ENCODE data around the gene ARID5B. TPM values are rescaled to one million over a fixed set of nuclear protein-coding genes. Genes with fewer than 3 reads are reported as not detected.

Gene ARID5B
- total RNA-seq, 1 experiment from 2014 or later: 0.04 TPM

DNA sequence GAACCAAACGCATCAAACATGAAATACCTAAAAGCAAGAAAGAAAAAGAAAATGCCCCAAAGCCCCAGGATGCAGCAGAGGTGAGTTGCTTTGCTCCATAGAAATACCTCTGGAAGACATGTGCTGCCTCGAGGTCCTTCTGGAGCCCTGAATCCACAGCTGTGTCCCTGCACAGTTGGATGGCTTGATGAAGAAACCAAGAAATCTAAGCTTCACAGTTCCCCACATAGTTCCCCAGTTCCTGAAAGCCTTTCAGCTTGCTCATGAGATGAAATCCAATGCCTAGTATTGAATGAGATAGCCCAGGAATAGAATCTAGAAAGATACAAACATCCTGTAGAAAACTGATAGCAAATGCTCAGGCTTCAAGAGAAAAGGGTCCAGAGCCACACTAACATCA lies 184.3 kb downstream of the ARID5B start:
- H3T11ph ChIP-seq (ENCODE audit: low read length): no peak overlapping the region
- no peak overlapping the region for H3K23ac ChIP-seq (ENCODE audit: insufficient read length, low read depth, low read length)
- TF ChIP-seq, protein P1, sequence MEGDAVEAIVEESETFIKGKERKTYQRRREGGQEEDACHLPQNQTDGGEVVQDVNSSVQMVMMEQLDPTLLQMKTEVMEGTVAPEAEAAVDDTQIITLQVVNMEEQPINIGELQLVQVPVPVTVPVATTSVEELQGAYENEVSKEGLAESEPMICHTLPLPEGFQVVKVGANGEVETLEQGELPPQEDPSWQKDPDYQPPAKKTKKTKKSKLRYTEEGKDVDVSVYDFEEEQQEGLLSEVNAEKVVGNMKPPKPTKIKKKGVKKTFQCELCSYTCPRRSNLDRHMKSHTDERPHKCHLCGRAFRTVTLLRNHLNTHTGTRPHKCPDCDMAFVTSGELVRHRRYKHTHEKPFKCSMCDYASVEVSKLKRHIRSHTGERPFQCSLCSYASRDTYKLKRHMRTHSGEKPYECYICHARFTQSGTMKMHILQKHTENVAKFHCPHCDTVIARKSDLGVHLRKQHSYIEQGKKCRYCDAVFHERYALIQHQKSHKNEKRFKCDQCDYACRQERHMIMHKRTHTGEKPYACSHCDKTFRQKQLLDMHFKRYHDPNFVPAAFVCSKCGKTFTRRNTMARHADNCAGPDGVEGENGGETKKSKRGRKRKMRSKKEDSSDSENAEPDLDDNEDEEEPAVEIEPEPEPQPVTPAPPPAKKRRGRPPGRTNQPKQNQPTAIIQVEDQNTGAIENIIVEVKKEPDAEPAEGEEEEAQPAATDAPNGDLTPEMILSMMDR (conservative IDR thresholded peaks at IDR 0.05): no peak
- no peak overlapping the region for H3K56ac ChIP-seq (ENCODE audit: insufficient read length, low read depth, low read length)
- H2BK12ac ChIP-seq (ENCODE audit: insufficient read length, low read depth, low read length): no peak overlapping the region
- no peak overlapping the region for H4K8ac ChIP-seq (replicated peaks; ENCODE audit: insufficient read length, low read depth, low read length)
- no peak overlapping the region for H3K27ac ChIP-seq (ENCODE audit: insufficient read length, low read depth, low read length)
- H3K9ac ChIP-seq (ENCODE audit: extremely low read depth, insufficient read length, low read length): no peak overlapping the region
- no peak overlapping the region for H3K4me3 Mint-ChIP-seq
- no peak overlapping the region for H3K4ac ChIP-seq (ENCODE audit: low read depth, low read length)
- no peak overlapping the region for H3K18ac ChIP-seq (ENCODE audit: insufficient read length, low read depth, low read length)
- no peaks in the 10 kb centered on the region for H3K4me1 Mint-ChIP-seq
- H2AFZ ChIP-seq (ENCODE audit: low read length): no peak overlapping the region
- H3K36me3 Mint-ChIP-seq (ENCODE audit: insufficient read depth in 1 of 3, low read depth in 3 of 3): no peaks in the 10 kb centered on the region
- no peaks in the 10 kb centered on the region for H3K27me3 Mint-ChIP-seq (ENCODE audit: low read depth)
- no peaks in the 10 kb centered on the region for H3K23me2 ChIP-seq (ENCODE audit: insufficient read length, low read depth, low read length, poor library complexity, severe bottlenecking)
- no peaks in the 10 kb centered on the region for H3K79me2 ChIP-seq (ENCODE audit: insufficient read depth, low read length)
- no peak overlapping the region for H2BK120ac ChIP-seq (ENCODE audit: low read depth, low read length, poor library complexity, severe bottlenecking)
- H4K91ac ChIP-seq (ENCODE audit: insufficient read length, low read depth, low read length): no peak overlapping the region
- H2BK20ac ChIP-seq (ENCODE audit: low read depth, low read length, poor library complexity, severe bottlenecking): no peak overlapping the region
- no peak overlapping the region for H3K14ac ChIP-seq (ENCODE audit: insufficient read depth, low read length)
- H2BK15ac ChIP-seq (ENCODE audit: low read depth, low read length): no peak overlapping the region
- no peaks in the 10 kb centered on the region for H3K9me3 Mint-ChIP-seq
- no peak for DNase-seq
- no peaks in the 10 kb centered on the region for H4K20me1 ChIP-seq (ENCODE audit: control insufficient read depth, insufficient read depth, insufficient read length)
- no peak overlapping the region for H4K5ac ChIP-seq (ENCODE audit: insufficient read length, low read depth, low read length)
- H2AK5ac ChIP-seq (ENCODE audit: insufficient read length, low read length): no peak overlapping the region
- H3K79me1 ChIP-seq (ENCODE audit: insufficient read depth, low read depth, low read length, poor library complexity, severe bottlenecking): no peaks in the 10 kb centered on the region
- H3K27me3 ChIP-seq (ENCODE audit: insufficient read depth, low read length): no peaks in the 10 kb centered on the region
- H3K4me1 ChIP-seq (ENCODE audit: insufficient read depth, low read length): no peaks in the 10 kb centered on the region
- no peak overlapping the region for H3K4me2 ChIP-seq (ENCODE audit: insufficient read depth, insufficient read length, low read length)
- no peak overlapping the region for H3K27ac Mint-ChIP-seq
- WGBS (ENCODE audit: extremely low coverage, insufficient read length, low lambda C conversion rate): no CpG with 5 or more reads among the region's 2 CpGs
- H2BK5ac ChIP-seq (ENCODE audit: insufficient read length, low read length): no peak overlapping the region
- no peaks in the 10 kb centered on the region for H3K9me3 ChIP-seq (ENCODE audit: control insufficient read depth, low read depth, low read length)
